ENCODE data around the gene CATSPERB. TPM values are rescaled to one million over a fixed set of nuclear protein-coding genes. Genes with fewer than 3 reads are reported as not detected.

The CATSPERB gene, protein sequence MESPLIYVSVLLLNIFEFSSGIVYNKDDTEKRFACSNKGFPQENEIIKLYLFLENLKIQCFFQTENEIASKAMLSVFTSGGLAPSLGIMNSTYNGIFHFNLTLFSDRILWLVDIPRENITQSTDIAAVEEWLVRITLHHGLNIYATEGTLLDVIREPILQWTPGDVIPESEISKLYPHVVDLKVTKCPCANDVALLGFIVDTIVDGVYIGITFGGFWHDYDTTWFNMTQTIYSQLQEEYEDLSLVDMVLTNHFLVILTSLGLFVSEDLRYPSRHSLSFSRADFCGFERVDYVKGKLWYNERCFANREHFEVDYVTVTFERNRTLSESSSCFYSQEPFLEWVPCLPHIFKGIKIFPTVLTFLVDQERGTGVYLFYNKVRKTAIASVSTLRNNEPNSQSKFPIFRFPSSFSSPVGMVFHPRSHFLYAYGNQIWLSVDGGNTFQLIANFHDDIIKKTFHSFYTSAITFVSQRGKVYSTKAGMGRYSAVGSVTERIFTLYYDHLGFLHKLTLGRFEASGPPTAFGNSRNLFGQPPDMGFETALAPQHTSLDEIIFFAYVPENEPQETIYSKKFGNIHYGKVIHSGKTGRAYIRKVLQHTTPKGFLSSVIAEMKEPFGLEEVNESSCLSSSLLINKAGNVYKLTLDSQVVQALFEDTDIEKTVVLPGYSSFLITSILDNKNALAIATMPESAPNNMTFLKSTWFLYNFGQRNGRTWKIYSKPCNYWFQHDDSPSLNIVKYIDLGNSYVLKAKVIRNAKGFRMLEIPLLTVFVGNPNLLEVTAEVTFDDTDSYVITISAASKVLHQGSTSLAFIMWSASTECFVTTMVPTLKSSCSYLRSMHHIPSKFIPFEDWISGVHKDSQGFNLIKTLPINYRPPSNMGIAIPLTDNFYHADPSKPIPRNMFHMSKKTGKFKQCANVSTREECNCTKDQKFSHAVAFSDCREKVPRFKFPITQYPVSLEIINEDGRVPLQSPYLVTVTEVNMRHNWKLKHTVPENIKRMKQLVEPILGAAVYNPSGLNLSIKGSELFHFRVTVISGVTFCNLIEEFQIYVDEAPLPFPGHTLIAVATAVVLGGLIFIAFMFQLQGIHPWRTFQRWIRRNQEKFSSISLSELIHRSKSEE
- 10 to 100 TPM in 1 of 4 donors, 1 to 10 TPM in 3; 1.8 to 12.1 (median 3.4) TPM for total RNA-seq

GRCh38 chr14:91731986-91732385 is at the start of gene CATSPERB:
CATSPERB (minus strand) TSS chr14:91732086; CDS start chr14:91729479, 2,607 bp downstream.
- Histone ChIP-seq H3K4me3 (replicated peaks in 1 of 3) (no peak within 1 kb of the TSS), H3K27ac (no peak within 1 kb of the TSS), H3K9me3 (no peaks in the 10 kb centered on the region), H3K36me3 (no peaks in the 10 kb centered on the region), H3K27me3 (no peaks in the 10 kb centered on the region), H3K4me1 (no peaks in the 10 kb centered on the region)
- TF ChIP-seq, protein P1, sequence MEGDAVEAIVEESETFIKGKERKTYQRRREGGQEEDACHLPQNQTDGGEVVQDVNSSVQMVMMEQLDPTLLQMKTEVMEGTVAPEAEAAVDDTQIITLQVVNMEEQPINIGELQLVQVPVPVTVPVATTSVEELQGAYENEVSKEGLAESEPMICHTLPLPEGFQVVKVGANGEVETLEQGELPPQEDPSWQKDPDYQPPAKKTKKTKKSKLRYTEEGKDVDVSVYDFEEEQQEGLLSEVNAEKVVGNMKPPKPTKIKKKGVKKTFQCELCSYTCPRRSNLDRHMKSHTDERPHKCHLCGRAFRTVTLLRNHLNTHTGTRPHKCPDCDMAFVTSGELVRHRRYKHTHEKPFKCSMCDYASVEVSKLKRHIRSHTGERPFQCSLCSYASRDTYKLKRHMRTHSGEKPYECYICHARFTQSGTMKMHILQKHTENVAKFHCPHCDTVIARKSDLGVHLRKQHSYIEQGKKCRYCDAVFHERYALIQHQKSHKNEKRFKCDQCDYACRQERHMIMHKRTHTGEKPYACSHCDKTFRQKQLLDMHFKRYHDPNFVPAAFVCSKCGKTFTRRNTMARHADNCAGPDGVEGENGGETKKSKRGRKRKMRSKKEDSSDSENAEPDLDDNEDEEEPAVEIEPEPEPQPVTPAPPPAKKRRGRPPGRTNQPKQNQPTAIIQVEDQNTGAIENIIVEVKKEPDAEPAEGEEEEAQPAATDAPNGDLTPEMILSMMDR (IDR thresholded peaks at IDR 0.05): no peak
- no peak for TF ChIP-seq POLR2A (IDR thresholded peaks at IDR 0.05)
- no peak for DNase-seq
- WGBS, 2 donors: 96 to 97% methylated on average over 2 of the region's 2 CpGs
- intact Hi-C loops (cut with DNase I): no loop called here

DNA sequence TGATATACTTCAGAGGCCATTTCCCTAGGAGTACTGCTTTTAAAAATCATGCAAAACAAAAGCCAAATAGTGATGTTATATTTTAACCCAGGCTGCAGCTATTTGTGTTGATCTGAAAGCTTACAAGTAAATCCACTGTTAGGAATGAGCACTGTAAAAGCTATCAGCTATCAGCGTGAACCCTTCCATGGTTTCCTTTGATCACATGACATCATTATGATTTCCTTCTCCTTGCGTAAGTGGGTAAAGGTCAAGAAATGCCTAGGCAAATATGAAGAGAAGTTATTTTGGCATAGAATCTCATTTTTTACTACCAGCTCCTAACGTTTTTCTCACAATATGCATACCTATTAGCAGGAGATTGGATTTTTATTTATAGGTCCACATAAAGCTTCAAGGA is 48.6 kb upstream of the CATSPERB start:
- intact Hi-C loops (cut with DNase I): no loop called here
- 82 to 86% methylated on average over 3 of the region's 3 CpGs for WGBS, 2 donors

DNA sequence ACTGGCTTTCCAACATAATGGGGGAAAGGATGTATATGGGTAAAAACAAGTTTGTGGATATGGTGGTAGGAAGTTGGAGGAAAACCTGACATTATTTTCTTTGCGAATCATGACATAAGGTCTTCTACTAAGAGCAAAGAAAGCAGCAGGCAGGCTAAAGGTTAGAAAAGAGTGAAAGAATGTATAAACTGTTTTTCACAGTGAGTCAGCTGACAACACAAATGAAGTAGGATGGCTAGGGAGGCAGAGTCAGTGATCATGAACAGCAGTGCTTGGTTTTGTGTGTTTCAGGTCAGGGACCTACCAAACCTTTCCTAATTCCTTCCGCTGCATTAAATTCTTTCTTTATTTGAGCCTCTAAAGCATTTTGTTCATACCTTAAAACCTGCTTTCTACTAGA is 46.3 kb upstream of the CATSPERB start:
- H3K27ac ChIP-seq: no peak overlapping the region
- no peaks in the 10 kb centered on the region for H3K9me3 ChIP-seq
- no peak for TF ChIP-seq POLR2A (IDR thresholded peaks at IDR 0.05)
- TF ChIP-seq, protein P1 (IDR thresholded peaks at IDR 0.05): no peak
- DNase-seq: no peak
- H3K27me3 ChIP-seq: no peaks in the 10 kb centered on the region
- 95 to 96% methylated on average over 2 of the region's 2 CpGs for WGBS, 2 donors
- no peak overlapping the region for H3K4me3 ChIP-seq (replicated peaks in 1 of 3)
- intact Hi-C loops (cut with DNase I): no loop called here
- H3K36me3 ChIP-seq: no peaks in the 10 kb centered on the region
- no peaks in the 10 kb centered on the region for H3K4me1 ChIP-seq

More for the DNA sequence above, 48.6 kb upstream of the CATSPERB start:
- TF ChIP-seq POLR2A (IDR thresholded peaks at IDR 0.05): no peak
- TF ChIP-seq, protein P1 (IDR thresholded peaks at IDR 0.05): no peak
- Histone ChIP-seq H3K4me3 (replicated peaks in 1 of 3) (no peak overlapping the region), H3K27me3 (no peaks in the 10 kb centered on the region), H3K9me3 (no peaks in the 10 kb centered on the region), H3K27ac (no peak overlapping the region), H3K36me3 (peaks cover 0 to 7% of the 10 kb centered on the region in 2 donors), H3K4me1 (no peaks in the 10 kb centered on the region)
- DNase-seq: no peak

- no peak for DNase-seq
- intact Hi-C loops (cut with DNase I): no loop called here
- H3K9me3 ChIP-seq: no peaks in the 10 kb centered on the region
- H3K27ac ChIP-seq: no peak overlapping the region
- H3K27me3 ChIP-seq: no peaks in the 10 kb centered on the region
- TF ChIP-seq POLR2A (IDR thresholded peaks at IDR 0.05): no peak
- TF ChIP-seq, protein P1 (IDR thresholded peaks at IDR 0.05): no peak
- no peaks in the 10 kb centered on the region for H3K4me1 ChIP-seq
- 84 to 85% methylated on average over 5 of the region's 5 CpGs for WGBS, 2 donors
- no peak overlapping the region for H3K4me3 ChIP-seq (replicated peaks in 1 of 3)
- H3K36me3 ChIP-seq: no peaks in the 10 kb centered on the region
These were observed 42.5 kb upstream of the CATSPERB start for GRCh38 chr14:91774140-91775096.

All from thyroid gland (tissue), 4 donors.